Cardiac atrium fibroblast (primary cell): ENCODE measurements around the gene STAB1. TPM values are rescaled to one million over a fixed set of nuclear protein-coding genes. Genes with fewer than 3 reads are reported as not detected.

Source experiments
- total RNA-seq: library from RNA; depleted of rRNA; stranded (reverse); fragments of >200 nt; gene quantifications from 2 replicates; pipeline ENCODE4 v1.2.3, GENCODE V29; 2015

STAB1 gene, protein sequence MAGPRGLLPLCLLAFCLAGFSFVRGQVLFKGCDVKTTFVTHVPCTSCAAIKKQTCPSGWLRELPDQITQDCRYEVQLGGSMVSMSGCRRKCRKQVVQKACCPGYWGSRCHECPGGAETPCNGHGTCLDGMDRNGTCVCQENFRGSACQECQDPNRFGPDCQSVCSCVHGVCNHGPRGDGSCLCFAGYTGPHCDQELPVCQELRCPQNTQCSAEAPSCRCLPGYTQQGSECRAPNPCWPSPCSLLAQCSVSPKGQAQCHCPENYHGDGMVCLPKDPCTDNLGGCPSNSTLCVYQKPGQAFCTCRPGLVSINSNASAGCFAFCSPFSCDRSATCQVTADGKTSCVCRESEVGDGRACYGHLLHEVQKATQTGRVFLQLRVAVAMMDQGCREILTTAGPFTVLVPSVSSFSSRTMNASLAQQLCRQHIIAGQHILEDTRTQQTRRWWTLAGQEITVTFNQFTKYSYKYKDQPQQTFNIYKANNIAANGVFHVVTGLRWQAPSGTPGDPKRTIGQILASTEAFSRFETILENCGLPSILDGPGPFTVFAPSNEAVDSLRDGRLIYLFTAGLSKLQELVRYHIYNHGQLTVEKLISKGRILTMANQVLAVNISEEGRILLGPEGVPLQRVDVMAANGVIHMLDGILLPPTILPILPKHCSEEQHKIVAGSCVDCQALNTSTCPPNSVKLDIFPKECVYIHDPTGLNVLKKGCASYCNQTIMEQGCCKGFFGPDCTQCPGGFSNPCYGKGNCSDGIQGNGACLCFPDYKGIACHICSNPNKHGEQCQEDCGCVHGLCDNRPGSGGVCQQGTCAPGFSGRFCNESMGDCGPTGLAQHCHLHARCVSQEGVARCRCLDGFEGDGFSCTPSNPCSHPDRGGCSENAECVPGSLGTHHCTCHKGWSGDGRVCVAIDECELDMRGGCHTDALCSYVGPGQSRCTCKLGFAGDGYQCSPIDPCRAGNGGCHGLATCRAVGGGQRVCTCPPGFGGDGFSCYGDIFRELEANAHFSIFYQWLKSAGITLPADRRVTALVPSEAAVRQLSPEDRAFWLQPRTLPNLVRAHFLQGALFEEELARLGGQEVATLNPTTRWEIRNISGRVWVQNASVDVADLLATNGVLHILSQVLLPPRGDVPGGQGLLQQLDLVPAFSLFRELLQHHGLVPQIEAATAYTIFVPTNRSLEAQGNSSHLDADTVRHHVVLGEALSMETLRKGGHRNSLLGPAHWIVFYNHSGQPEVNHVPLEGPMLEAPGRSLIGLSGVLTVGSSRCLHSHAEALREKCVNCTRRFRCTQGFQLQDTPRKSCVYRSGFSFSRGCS (N-terminal part only)
- 2.0 and 7.1 TPM in 2 replicates for total RNA-seq

DNA sequence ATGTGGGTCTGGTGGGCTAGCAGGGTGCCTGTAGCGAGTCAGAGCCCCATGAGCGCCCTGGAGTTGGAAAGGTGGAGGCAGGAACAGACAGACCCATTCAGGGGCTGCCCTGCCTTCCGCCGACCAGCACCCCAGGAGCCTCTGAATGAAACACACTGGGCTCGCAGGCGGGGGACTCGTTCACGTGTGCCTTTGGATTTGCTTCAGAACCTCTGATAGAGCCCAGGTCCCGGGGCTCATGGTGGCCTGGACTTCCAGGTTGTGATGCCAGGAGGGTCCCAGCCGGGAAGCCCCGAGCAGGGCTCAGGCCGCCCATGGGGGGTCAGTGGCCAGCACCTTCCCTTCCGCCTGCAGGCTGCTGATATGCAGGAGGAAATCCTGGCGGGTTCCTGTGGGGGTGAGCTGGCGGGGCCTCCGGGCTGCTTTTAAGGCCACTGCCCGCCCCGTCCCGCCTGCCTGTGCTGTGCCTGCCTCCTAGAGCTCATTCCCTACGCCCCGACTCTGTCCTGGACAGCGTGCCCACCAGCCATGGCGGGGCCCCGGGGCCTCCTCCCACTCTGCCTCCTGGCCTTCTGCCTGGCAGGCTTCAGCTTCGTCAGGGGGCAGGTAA is at the start of gene STAB1:
Gene STAB1 (plus strand): TSS at position 453 of the 610 bp plus-strand sequence. CDS start 76 bp downstream, at position 529.

DNA sequence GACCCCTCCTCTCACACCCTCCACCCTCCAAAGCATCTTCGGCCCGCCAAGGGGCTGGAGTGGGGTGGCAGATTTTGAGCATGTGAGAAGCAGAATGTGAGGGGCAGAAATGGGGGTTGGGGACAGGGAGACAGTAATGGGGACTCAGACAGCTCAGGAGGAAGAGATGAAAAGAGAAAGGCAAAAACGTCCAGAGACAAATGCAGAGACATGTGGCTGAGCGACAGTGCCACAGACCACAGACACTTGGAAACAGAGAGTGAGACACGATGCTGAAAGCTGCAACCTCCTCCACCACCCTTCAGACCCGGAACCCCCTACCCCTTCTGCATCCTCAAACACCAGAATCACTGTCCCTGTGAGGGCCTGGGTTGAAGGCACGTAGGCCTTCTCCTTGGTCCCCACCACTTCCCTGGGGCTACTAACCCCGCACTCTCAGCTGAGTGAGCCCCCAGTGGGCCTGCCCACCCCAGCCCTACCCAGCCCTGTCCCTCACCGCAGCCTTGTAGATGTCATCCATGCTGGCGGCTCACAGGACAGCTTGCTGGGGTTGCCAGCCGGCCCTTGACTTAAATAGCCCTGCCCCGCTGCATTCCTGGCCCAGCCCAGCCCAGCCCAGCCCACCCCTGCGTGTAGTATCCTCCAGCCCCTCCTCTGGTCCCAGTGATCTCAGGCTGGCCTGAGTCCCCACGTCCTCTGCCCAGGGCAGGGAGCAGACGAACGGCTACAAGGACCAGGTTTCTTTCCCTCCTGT is 41.5 kb upstream of the STAB1 start, which contains the start of gene TNNC1:
Gene TNNC1 (minus strand): TSS at position 546 of the 754 bp plus-strand sequence. CDS start 26 bp downstream, at position 520.

DNA sequence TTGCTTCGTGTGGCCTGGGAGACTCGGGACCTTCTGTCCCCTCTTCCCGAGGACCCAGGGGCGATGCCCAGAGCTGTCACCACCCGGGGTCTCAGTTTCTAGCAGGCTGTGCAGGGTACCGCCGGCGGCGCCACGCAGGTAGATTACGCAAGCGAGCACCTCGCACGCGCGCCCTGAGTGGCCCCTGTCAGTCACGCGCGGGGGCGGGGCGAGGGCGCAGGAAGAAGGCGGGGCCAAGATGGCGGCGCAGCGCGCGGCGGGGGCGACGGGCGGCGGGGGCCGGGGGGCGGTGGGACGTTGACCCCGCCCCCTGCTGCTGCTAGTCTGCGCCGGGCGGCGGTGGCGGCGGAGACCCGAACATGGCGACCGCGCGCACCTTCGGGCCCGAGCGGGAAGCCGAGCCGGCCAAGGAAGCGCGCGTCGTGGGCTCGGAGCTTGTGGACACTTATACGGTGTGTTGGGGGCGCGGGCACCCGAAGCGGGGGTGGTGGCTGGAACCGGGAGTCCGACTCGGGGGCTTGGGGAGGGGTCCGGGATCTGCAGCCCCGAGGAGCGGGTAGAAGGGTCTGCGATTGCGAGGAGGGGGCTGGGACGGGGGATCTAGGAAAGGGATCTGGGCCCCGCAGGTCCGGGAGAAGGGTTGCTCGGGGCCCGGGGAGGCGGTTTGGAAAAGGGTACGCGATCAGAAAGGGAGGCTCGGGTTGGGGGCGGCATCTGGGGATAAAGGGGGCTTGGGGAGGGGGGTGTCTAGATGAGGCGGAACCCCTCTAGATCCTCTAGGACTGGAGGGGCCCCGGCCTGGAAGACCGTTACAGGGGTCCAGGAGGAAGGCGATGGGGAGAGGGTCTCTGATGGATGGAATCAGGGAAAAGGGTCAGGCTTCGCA is 39.6 kb upstream of the STAB1 start, which contains the start of gene NISCH:
Gene NISCH (plus strand): TSS at position 322 of the 886 bp plus-strand sequence. CDS start 38 bp downstream, at position 360.

DNA sequence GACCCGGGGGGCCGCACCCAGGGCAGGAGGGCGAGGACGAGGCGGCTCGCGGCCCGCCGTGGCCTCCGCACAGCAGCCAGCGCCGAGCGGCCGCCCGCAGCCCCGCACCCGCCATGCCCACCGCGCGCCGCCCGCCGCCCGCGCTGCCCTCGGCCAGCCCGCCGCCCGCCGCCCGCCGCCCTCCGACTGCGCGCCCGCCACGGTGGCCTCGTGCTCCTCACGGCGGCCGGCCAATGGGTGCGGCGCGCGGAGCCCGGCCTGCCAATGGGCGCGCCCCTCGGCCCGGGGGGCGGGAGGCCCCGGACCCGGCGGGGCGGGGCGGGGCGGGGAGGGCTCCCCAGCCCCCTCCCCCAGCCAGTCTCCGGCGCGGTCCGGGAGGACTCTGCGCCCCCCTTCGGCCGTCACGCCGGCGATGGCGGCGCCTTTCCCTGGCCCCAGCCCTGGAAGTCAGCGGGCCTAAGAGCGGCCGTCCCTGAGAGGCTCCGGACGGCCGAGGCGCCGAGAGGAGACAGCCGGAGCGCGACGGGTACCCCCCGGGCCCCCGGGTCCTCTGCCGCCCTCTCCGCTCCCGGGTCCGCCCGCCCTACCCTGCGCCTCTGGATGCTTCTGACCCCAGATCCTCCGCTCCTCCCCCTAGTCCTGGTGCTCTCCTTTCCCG is 38.6 kb downstream of the STAB1 start, which contains the start of gene NT5DC2:
Gene NT5DC2 (minus strand): TSS at position 235 of the 658 bp plus-strand sequence. CDS start 120 bp downstream, at position 115.

DNA sequence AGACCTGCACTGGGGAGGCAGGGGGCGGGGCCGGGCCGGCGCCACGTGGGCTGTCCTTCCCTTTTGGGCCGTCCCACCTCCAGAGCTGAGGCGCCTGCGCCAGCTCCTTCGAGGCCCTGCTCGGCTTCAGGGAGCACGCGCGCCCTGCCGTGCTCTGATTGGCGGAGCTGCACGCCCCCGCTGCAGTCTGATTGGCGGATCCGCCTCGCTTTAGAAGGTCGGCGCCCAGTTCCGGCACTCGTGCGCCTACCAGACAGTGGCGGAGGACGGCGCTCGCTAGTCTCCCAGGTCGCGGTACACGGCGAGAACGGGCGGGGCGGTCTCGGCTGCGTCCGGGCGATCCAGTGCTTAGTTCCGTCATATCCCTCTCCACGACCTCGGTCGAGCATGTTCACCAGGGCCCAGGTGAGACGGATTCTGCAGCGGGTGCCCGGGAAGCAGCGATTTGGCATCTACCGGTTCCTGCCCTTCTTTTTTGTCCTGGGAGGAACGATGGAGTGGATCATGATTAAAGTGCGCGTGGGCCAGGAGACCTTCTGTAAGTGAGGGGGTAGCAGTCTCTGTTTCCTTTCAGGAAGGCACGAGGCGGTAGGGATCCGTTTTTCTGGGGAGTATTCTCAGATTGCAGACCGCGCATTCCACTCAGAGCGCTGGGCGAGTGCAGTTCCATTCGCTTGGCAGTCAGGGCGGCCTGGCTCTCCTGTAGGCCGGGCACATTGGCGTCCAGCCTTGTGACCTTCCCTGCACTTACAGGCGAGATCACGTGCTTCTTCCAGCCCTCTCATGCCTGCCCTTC is 41.4 kb downstream of the STAB1 start, which contains the start of gene UQCC5:
Gene UQCC5 (plus strand): TSS at position 237 of the 796 bp plus-strand sequence. CDS start 151 bp downstream, at position 388.

Other genes starting within 250 kb of the STAB1 start
- 11.7 and 12.5 TPM in 2 replicates for gene PPM1M, start 249.6 kb upstream of the STAB1 start, total RNA-seq
- 44.7 and 49.6 TPM in 2 replicates for gene WDR82, start 216.7 kb upstream of the STAB1 start, total RNA-seq
- 6.7 and 8.4 TPM in 2 replicates for gene GLYCTK, start 207.5 kb upstream of the STAB1 start, total RNA-seq
- 2.3 and 2.9 TPM in 2 replicates for gene DNAH1, start 179.0 kb upstream of the STAB1 start, total RNA-seq
- 44.2 and 50.5 TPM in 2 replicates for gene BAP1, start 85.3 kb upstream of the STAB1 start, total RNA-seq
- gene PHF7, start 84.7 kb upstream of the STAB1 start, total RNA-seq = 2.2 and 2.3 TPM in 2 replicates
- under 0.01 and 0.49 TPM in 2 replicates for gene SEMA3G, start 50.2 kb upstream of the STAB1 start, total RNA-seq
- not detected in 2 replicates for gene TNNC1, start 41.3 kb upstream of the STAB1 start, total RNA-seq
- gene NISCH, start 39.7 kb upstream of the STAB1 start, total RNA-seq = 29.8 and 30.5 TPM in 2 replicates
- 94.4 and 113 TPM in 2 replicates for gene NT5DC2, start 38.5 kb downstream of the STAB1 start, total RNA-seq
- 0.18 and 0.65 TPM in 2 replicates for gene UQCC5, start 41.3 kb downstream of the STAB1 start, total RNA-seq
- 21.1 and 43.1 TPM in 2 replicates for gene PBRM1, start 190.6 kb downstream of the STAB1 start, total RNA-seq
- gene GNL3, start 190.7 kb downstream of the STAB1 start, total RNA-seq = 76.4 and 77.9 TPM in 2 replicates
- 95.6 and 102 TPM in 2 replicates for gene GLT8D1, start 210.5 kb downstream of the STAB1 start, total RNA-seq
- gene SPCS1, start 210.8 kb downstream of the STAB1 start, total RNA-seq = 151 and 153 TPM in 2 replicates